ENCODE measurements around the gene LPAR1. TPM values are rescaled to one million over a fixed set of nuclear protein-coding genes. Genes with fewer than 3 reads are reported as not detected.

The LPAR1 gene
- total RNA-seq, 1 donor from 2014 or later = 36.0 TPM

- no peaks in the 10 kb centered on the region for H4K20me1 ChIP-seq (ENCODE audit: low read depth)
- H3K27me3 Mint-ChIP-seq (ENCODE audit: insufficient read depth, low read depth) = no peaks in the 10 kb centered on the region
- H3K4me2 ChIP-seq = no peak overlapping the region
- H3K36me3 ChIP-seq = no peaks in the 10 kb centered on the region
- H3K4me3 Mint-ChIP-seq = no peak overlapping the region
- no peak for TF ChIP-seq EZH2 (IDR thresholded peaks at IDR 0.05)
- TF ChIP-seq, protein P1, sequence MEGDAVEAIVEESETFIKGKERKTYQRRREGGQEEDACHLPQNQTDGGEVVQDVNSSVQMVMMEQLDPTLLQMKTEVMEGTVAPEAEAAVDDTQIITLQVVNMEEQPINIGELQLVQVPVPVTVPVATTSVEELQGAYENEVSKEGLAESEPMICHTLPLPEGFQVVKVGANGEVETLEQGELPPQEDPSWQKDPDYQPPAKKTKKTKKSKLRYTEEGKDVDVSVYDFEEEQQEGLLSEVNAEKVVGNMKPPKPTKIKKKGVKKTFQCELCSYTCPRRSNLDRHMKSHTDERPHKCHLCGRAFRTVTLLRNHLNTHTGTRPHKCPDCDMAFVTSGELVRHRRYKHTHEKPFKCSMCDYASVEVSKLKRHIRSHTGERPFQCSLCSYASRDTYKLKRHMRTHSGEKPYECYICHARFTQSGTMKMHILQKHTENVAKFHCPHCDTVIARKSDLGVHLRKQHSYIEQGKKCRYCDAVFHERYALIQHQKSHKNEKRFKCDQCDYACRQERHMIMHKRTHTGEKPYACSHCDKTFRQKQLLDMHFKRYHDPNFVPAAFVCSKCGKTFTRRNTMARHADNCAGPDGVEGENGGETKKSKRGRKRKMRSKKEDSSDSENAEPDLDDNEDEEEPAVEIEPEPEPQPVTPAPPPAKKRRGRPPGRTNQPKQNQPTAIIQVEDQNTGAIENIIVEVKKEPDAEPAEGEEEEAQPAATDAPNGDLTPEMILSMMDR (IDR thresholded peaks at IDR 0.05) = no peak
- TF ChIP-seq EZH2phosphoT487 (IDR thresholded peaks at IDR 0.05) = no peak
- no peaks in the 10 kb centered on the region for H3K79me2 ChIP-seq (ENCODE audit: low read depth)
- no peak for DNase-seq (ENCODE audit: low spot score)
- no peak overlapping the region for H3K27ac ChIP-seq
- no peak overlapping the region for H3K27ac Mint-ChIP-seq
- H3K9me3 ChIP-seq (ENCODE audit: low read depth) = no peaks in the 10 kb centered on the region
- H3K9me3 Mint-ChIP-seq = no peaks in the 10 kb centered on the region
- H3K4me1 ChIP-seq = peaks cover 5% of the 10 kb centered on the region
- no peaks in the 10 kb centered on the region for H3K27me3 ChIP-seq
- no peak overlapping the region for H3K9ac ChIP-seq
- H3K4me1 Mint-ChIP-seq = no peaks in the 10 kb centered on the region
- no peak overlapping the region for H2AFZ ChIP-seq (replicated peaks)
- no peak overlapping the region for H3K4me3 ChIP-seq
- no peaks in the 10 kb centered on the region for H3F3A ChIP-seq (ENCODE audit: low read depth)
- no peaks in the 10 kb centered on the region for H3K36me3 Mint-ChIP-seq
Observed at GRCh38 chr9:110890416-110890815, 147.9 kb downstream of the LPAR1 start.

DNA sequence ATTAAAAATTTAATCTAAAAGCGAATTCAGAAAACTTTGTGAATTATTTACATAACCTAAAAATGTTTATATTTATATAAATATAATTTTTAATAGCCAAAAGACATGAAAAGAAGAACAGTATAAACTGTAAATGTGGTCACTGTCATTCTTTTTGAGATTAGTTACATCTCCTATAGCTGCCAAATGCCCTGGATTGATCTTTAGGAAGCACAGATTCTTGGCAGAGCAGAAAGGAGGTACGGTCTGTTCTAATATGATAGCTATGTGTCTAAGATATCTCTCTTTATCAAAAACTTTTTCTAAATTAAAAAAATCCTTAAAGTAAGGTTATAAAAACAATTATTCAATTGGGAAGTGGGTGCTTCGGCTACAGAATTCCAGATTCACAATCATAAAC is 151.0 kb downstream of the LPAR1 start:
- Histone ChIP-seq H3K27me3 (no peaks in the 10 kb centered on the region), H3K4me2 (no peak overlapping the region), H3K9ac (no peak overlapping the region), H2AFZ (replicated peaks) (no peak overlapping the region), H3K4me3 (no peak overlapping the region), H3K79me2 (ENCODE audit: low read depth) (no peaks in the 10 kb centered on the region), H4K20me1 (ENCODE audit: low read depth) (no peaks in the 10 kb centered on the region), H3K36me3 (no peaks in the 10 kb centered on the region), H3K9me3 (ENCODE audit: low read depth) (no peaks in the 10 kb centered on the region), H3K27ac (no peak overlapping the region), H3F3A (ENCODE audit: low read depth) (no peaks in the 10 kb centered on the region), H3K4me1 (peaks cover 5% of the 10 kb centered on the region)
- H3K4me3 Mint-ChIP-seq = no peak overlapping the region
- no peaks in the 10 kb centered on the region for H3K9me3 Mint-ChIP-seq
- TF ChIP-seq EZH2phosphoT487 (IDR thresholded peaks at IDR 0.05) = no peak
- no peak for TF ChIP-seq EZH2 (IDR thresholded peaks at IDR 0.05)
- TF ChIP-seq, protein P1 (IDR thresholded peaks at IDR 0.05) = no peak
- H3K27ac Mint-ChIP-seq = no peak overlapping the region
- no peak for DNase-seq (ENCODE audit: low spot score)
- no peaks in the 10 kb centered on the region for H3K27me3 Mint-ChIP-seq (ENCODE audit: insufficient read depth, low read depth)
- no peaks in the 10 kb centered on the region for H3K36me3 Mint-ChIP-seq
- no peaks in the 10 kb centered on the region for H3K4me1 Mint-ChIP-seq

DNA sequence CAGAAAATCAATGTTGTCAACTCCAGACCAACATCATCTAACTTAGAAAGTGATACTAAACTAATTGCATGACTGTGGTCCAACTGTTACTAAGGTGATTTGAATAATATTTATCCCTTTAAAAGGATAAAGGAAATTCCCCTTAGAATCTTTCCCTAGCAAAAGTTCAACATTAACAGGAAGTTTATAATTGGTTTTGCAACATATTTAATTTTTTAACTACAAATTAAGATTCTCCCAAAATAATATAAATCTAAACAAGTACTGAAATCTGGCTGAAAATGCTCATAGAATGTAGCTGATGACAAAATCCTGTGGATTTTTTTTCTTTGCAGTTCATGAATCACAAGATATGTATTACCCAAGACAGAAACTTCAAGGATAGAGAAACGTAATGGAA is 151.4 kb downstream of the LPAR1 start:
- Histone ChIP-seq H3K9ac (no peak overlapping the region), H2AFZ (replicated peaks) (no peak overlapping the region), H3K27me3 (no peaks in the 10 kb centered on the region), H3K4me3 (no peak overlapping the region), H3K4me2 (no peak overlapping the region), H4K20me1 (ENCODE audit: low read depth) (no peaks in the 10 kb centered on the region), H3K27ac (no peak overlapping the region), H3K9me3 (ENCODE audit: low read depth) (no peaks in the 10 kb centered on the region), H3K4me1 (peaks cover 5% of the 10 kb centered on the region), H3F3A (ENCODE audit: low read depth) (no peaks in the 10 kb centered on the region), H3K36me3 (no peaks in the 10 kb centered on the region), H3K79me2 (ENCODE audit: low read depth) (no peaks in the 10 kb centered on the region)
- no peaks in the 10 kb centered on the region for H3K27me3 Mint-ChIP-seq (ENCODE audit: insufficient read depth, low read depth)
- H3K9me3 Mint-ChIP-seq = no peaks in the 10 kb centered on the region
- no peak for TF ChIP-seq EZH2 (IDR thresholded peaks at IDR 0.05)
- no peak for TF ChIP-seq EZH2phosphoT487 (IDR thresholded peaks at IDR 0.05)
- TF ChIP-seq, protein P1 (IDR thresholded peaks at IDR 0.05) = no peak
- H3K27ac Mint-ChIP-seq = no peak overlapping the region
- H3K4me1 Mint-ChIP-seq = no peaks in the 10 kb centered on the region
- H3K36me3 Mint-ChIP-seq = no peaks in the 10 kb centered on the region
- H3K4me3 Mint-ChIP-seq = no peak overlapping the region
- no peak for DNase-seq (ENCODE audit: low spot score)
